Mesothelial cell of epicardium (in vitro differentiated cells): ENCODE results near the gene ZFY. TPM values are rescaled to one million over a fixed set of nuclear protein-coding genes. Genes with fewer than 3 reads are reported as not detected.

ENCODE experiments used
- DNase-seq, 2 experiments: peaks; one replicate each; pipeline ENCODE4 v3.0.0; 2021; ENCODE audit warnings: low spot score in 2 of 2; ENCODE audit not compliant: unreplicated experiment in 2 of 2
- H3K27ac Mint-ChIP-seq: 2 replicates; pipeline ENCODE4 v1.8.0; 2021; ENCODE audit warnings: mixed read lengths
- H3K27me3 Mint-ChIP-seq: 2 replicates; pipeline ENCODE4 v1.8.0; 2021; ENCODE audit warnings: low read depth, mixed read lengths
- H3K36me3 Mint-ChIP-seq: 2 replicates; pipeline ENCODE4 v1.8.0; 2021; ENCODE audit warnings: mixed read lengths
- H3K4me1 Mint-ChIP-seq: 2 replicates; pipeline ENCODE4 v1.8.0; 2021; ENCODE audit warnings: mixed read lengths
- H3K4me3 Mint-ChIP-seq: 2 replicates; pipeline ENCODE4 v1.8.0; 2021; ENCODE audit warnings: mild to moderate bottlenecking, moderate library complexity, mixed read lengths
- H3K9me3 Mint-ChIP-seq: 2 replicates; pipeline ENCODE4 v1.8.0; 2021; ENCODE audit warnings: mixed read lengths
- CTCF ChIP-seq: fragments of 200-600 bp; sonication (generic); IDR thresholded peaks from one replicate; pipeline ENCODE4 v1.5.0; 2021; ENCODE audit warnings: antibody characterized with exemption; ENCODE audit not compliant: unreplicated experiment
- total RNA-seq: library from RNA; stranded (reverse); gene quantifications from 3 replicates; pipeline ENCODE4 v1.2.1, GENCODE V29; 2021

The ZFY gene
- total RNA-seq, 1 donor from 2014 or later = not detected

DNA sequence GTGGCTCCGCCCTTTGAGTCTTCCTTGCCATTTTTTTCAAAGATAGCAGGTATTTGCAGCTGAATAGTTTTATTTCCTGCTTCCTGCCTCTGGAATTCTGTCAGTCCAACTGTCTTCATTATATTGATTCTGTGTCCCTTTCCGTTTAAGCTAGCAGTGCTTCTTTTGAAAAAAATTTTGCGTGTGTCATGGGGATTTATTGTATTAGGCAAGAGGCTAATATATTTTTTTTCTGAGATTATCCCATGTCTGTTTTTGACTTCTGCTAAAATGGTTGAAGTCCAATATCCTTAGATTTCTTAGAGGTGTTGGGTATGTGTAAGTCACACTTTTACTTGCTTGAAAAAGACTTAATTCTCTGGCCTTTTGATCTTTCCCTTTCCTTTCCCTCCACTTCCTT lies 20.4 kb downstream of the ZFY start:
- Mint-ChIP-seq H3K27ac (no peak overlapping the region), H3K4me1 (no peaks in the 10 kb centered on the region), H3K4me3 (no peak overlapping the region), H3K36me3 (no peaks in the 10 kb centered on the region), H3K27me3 (no peaks in the 10 kb centered on the region), H3K9me3 (no peaks in the 10 kb centered on the region)
- no peak for TF ChIP-seq CTCF
- DNase-seq = no peak

- H3K4me3 Mint-ChIP-seq = no peak overlapping the region
- H3K27me3 Mint-ChIP-seq = no peaks in the 10 kb centered on the region
- H3K36me3 Mint-ChIP-seq = no peaks in the 10 kb centered on the region
- DNase-seq = no peak
- no peak for TF ChIP-seq CTCF
- H3K27ac Mint-ChIP-seq = no peak overlapping the region
- H3K4me1 Mint-ChIP-seq = no peaks in the 10 kb centered on the region
- H3K9me3 Mint-ChIP-seq = no peaks in the 10 kb centered on the region
Measured at GRCh38 chrY:2962061-2962460, 26.9 kb downstream of the ZFY start.

DNA sequence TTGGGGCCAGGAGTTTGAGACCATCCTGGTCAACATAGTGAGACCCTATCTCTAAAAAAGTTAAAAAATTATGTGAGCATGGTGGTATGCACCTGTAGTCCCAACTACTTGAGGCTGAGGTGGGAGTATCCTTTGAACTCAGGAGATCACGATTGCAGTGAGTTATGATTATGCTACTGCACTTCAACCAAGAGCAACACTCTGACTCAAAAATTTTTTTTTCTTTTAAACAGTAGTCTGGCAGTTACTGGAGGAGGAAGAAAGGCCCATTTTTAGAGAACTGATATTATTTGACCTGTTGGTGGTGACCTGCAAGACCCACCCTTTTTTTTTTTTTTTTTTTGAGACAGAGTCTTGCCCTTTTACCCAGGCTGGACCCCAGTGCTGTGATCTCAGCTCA lies 29.6 kb downstream of the ZFY start:
- H3K4me3 Mint-ChIP-seq = no peak overlapping the region
- H3K27me3 Mint-ChIP-seq = no peaks in the 10 kb centered on the region
- TF ChIP-seq CTCF = no peak
- H3K9me3 Mint-ChIP-seq = no peaks in the 10 kb centered on the region
- no peaks in the 10 kb centered on the region for H3K36me3 Mint-ChIP-seq
- no peak overlapping the region for H3K27ac Mint-ChIP-seq
- no peaks in the 10 kb centered on the region for H3K4me1 Mint-ChIP-seq
- DNase-seq = no peak

DNA sequence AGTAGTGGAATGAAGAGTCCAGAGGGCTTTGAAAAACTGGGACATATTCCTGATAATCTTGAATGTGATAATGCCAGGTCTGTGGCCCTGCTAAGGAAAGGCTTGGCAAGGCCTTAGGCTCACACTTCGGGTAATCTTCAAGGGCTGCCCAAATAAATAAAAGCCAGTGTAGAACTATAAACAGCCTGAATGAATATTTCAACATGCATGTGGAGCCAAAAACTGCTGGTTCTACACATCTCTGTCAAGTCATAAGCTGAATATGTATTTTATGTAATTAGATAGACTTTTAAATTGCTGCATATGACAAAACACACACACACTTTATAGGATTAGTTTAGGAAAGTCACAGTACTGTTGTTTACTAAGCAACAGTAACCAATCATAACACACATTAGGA lies 30.4 kb downstream of the ZFY start:
- H3K27ac Mint-ChIP-seq = no peak overlapping the region
- H3K36me3 Mint-ChIP-seq = no peaks in the 10 kb centered on the region
- DNase-seq = no peak
- no peaks in the 10 kb centered on the region for H3K27me3 Mint-ChIP-seq
- TF ChIP-seq CTCF = no peak
- no peak overlapping the region for H3K4me3 Mint-ChIP-seq
- H3K9me3 Mint-ChIP-seq = no peaks in the 10 kb centered on the region
- no peaks in the 10 kb centered on the region for H3K4me1 Mint-ChIP-seq

- Mint-ChIP-seq H3K36me3 (no peaks in the 10 kb centered on the region), H3K4me1 (no peaks in the 10 kb centered on the region), H3K27me3 (no peaks in the 10 kb centered on the region), H3K27ac (no peak overlapping the region), H3K9me3 (no peaks in the 10 kb centered on the region), H3K4me3 (no peak overlapping the region)
- no peak for DNase-seq
- TF ChIP-seq CTCF = no peak
Measured at GRCh38 chrY:2969561-2969960, 34.4 kb downstream of the ZFY start.

DNA sequence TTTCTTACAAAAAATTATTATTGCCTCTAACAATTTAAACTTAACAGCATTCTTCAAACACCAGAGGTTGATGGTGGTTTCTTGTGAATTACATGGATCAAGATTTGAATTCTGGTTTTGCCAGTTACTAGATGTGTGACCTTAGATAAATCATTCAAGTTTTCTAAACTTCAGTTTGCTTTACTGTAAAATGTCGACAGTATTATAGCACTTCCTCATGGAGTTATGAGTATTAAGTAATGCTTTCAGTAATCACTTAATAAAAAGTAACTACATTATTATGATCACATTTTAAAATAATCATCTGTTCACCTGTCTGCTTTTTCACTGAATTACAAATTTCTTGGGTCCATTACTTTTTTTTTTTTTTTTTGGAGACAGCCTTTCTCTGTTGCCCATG lies 37.5 kb downstream of the ZFY start:
- Mint-ChIP-seq H3K27me3 (no peaks in the 10 kb centered on the region), H3K4me3 (no peak overlapping the region), H3K9me3 (no peaks in the 10 kb centered on the region), H3K36me3 (no peaks in the 10 kb centered on the region), H3K27ac (no peak overlapping the region), H3K4me1 (no peaks in the 10 kb centered on the region)
- no peak for DNase-seq
- no peak for TF ChIP-seq CTCF
